HG03469 (cell line): ENCODE data around the gene BCKDHA.
"Not testable (repeated sequence)": the region's sequence is repeated elsewhere in the genome, so short reads cannot be mapped to it uniquely, and the experiment has no call there.

Source experiments
- ATAC-seq: cut with Tn5 transposase; IDR thresholded peaks from one replicate; pipeline ENCODE4 v1.9.1; 2021; ENCODE audit warnings: mild to moderate bottlenecking, moderate library complexity, moderate number of reproducible peaks; ENCODE audit not compliant: unreplicated experiment

BCKDHA gene

GRCh38 chr19:41364524-41365391 is 32.9 kb upstream of the BCKDHA start:
- no peak for ATAC-seq

- no peak for ATAC-seq
These were observed 31.5 kb upstream of the BCKDHA start for GRCh38 chr19:41366089-41366488.

- ATAC-seq: no peak
These were observed 29.7 kb upstream of the BCKDHA start for GRCh38 chr19:41367848-41368301.

- ATAC-seq: no peak
These were observed 27.8 kb upstream of the BCKDHA start for GRCh38 chr19:41369769-41370168.

- not testable (repeated sequence) for ATAC-seq
These were observed 26.5 kb upstream of the BCKDHA start for GRCh38 chr19:41371119-41371518.

- no peak for ATAC-seq
These were observed 26.1 kb upstream of the BCKDHA start for GRCh38 chr19:41371541-41371940.

GRCh38 chr19:41372501-41372900 is 25.1 kb upstream of the BCKDHA start:
- ATAC-seq: no peak

- no peak for ATAC-seq
These were observed 23.6 kb upstream of the BCKDHA start for GRCh38 chr19:41373993-41374392.

- no peak for ATAC-seq
These were observed 21.2 kb upstream of the BCKDHA start, which contains the start of gene TMEM91 for GRCh38 chr19:41376241-41376997. Gene TMEM91, plus strand, starts transcription at chr19:41376533. Its CDS starts 1,777 bp downstream, at chr19:41378310.

- ATAC-seq: no peak
These were observed 20.6 kb upstream of the BCKDHA start for GRCh38 chr19:41376998-41377365.

- no peak for ATAC-seq
These were observed 19.5 kb upstream of the BCKDHA start for GRCh38 chr19:41377977-41378709.

- ATAC-seq: not testable (repeated sequence)
These were observed 16.1 kb upstream of the BCKDHA start for GRCh38 chr19:41381536-41381935.

- no peak for ATAC-seq
These were observed 13.3 kb upstream of the BCKDHA start for GRCh38 chr19:41384351-41384750.

- no peak for ATAC-seq
These were observed 11.2 kb upstream of the BCKDHA start for GRCh38 chr19:41386442-41386841.

GRCh38 chr19:41391618-41392017 is 6.0 kb upstream of the BCKDHA start:
- ATAC-seq: no peak

- ATAC-seq: no peak
These were observed 4.8 kb upstream of the BCKDHA start for GRCh38 chr19:41392775-41393174.

GRCh38 chr19:41395355-41395754 is 2.3 kb upstream of the BCKDHA start:
- ATAC-seq: no peak

GRCh38 chr19:41398050-41398418 is 416 bp downstream of the BCKDHA start:
- no peak for ATAC-seq

- ATAC-seq: no peak
These were observed 980 bp downstream of the BCKDHA start for GRCh38 chr19:41398598-41398997.

- ATAC-seq: no peak
These were observed 1.5 kb downstream of the BCKDHA start for GRCh38 chr19:41399091-41399490.

GRCh38 chr19:41399525-41399924 is 1.9 kb downstream of the BCKDHA start:
- no peak for ATAC-seq
